Ectodermal cell (in vitro differentiated cells): Measurements from ENCODE around the gene SLC5A5. TPM values are rescaled to one million over a fixed set of nuclear protein-coding genes. Genes with fewer than 3 reads are reported as not detected.

Experiments
- H3K27ac ChIP-seq: 2 replicates; pipeline ENCODE4 v1.7.0; 2013; ENCODE audit warnings: mild to moderate bottlenecking, low read depth, low read length; ENCODE audit not compliant: insufficient read depth, poor library complexity, severe bottlenecking
- H3K27me3 ChIP-seq: 2 replicates; pipeline ENCODE4 v1.7.0; 2013; ENCODE audit warnings: mild to moderate bottlenecking, low read length; ENCODE audit not compliant: insufficient read depth, control insufficient read depth, poor library complexity, severe bottlenecking
- H3K36me3 ChIP-seq: one replicate; pipeline ENCODE4 v1.7.0; 2013; ENCODE audit warnings: low read length; ENCODE audit not compliant: control insufficient read depth, insufficient read depth
- H3K4me1 ChIP-seq: one replicate; pipeline ENCODE4 v1.7.0; 2013; ENCODE audit warnings: low read length; ENCODE audit not compliant: control insufficient read depth, insufficient read depth
- H3K4me3 ChIP-seq: 2 replicates; pipeline ENCODE4 v1.7.0; 2013; ENCODE audit warnings: low read depth, low read length, control low read depth; ENCODE audit not compliant: insufficient read depth
- H3K9me3 ChIP-seq: 2 replicates; pipeline ENCODE4 v1.7.0; 2013; ENCODE audit warnings: mild to moderate bottlenecking, low read length, moderate library complexity; ENCODE audit not compliant: control insufficient read depth
- WGBS, 2 experiments: methylation state at CpG; one replicate each; pipeline ENCODE4 v1.1.7; 2013; ENCODE audit warnings: missing lambda C conversion rate in 2 of 2; 5-methylcytosine and 5-hydroxymethylcytosine counted together
- polyA plus RNA-seq, 4 experiments: library from polyadenylated mRNA; stranded (reverse); fragments of 50-300 nt; gene quantifications; one replicate each; pipeline ENCODE4 v1.2.3, GENCODE V29; 2013

Gene SLC5A5
- 0.63 TPM for polyA plus RNA-seq (2013, experiment 1 of 4)
- 0.64 TPM for polyA plus RNA-seq (2013, experiment 2 of 4)
- polyA plus RNA-seq (2013, experiment 3 of 4) = 0.48 TPM
- polyA plus RNA-seq (2013, experiment 4 of 4) = 0.89 TPM

DNA sequence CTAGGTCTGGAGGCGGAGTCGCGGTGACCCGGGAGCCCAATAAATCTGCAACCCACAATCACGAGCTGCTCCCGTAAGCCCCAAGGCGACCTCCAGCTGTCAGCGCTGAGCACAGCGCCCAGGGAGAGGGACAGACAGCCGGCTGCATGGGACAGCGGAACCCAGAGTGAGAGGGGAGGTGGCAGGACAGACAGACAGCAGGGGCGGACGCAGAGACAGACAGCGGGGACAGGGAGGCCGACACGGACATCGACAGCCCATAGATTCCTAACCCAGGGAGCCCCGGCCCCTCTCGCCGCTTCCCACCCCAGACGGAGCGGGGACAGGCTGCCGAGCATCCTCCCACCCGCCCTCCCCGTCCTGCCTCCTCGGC, at the start of gene SLC5A5:
Gene SLC5A5 (plus strand): TSS at position 68 of the 373 bp plus-strand sequence. CDS start 375 bp downstream, outside the sequence.
- no peak within 1 kb of the TSS for H3K4me3 ChIP-seq
- 41 to 45% methylated on average over 26 of the region's 26 CpGs for WGBS, 2 experiments
- H3K4me1 ChIP-seq = no peaks in the 10 kb centered on the region
- no peaks in the 10 kb centered on the region for H3K36me3 ChIP-seq
- peaks cover 32% of the 10 kb centered on the region for H3K27me3 ChIP-seq
- no peaks in the 10 kb centered on the region for H3K9me3 ChIP-seq
- H3K27ac ChIP-seq = no peak within 1 kb of the TSS

DNA sequence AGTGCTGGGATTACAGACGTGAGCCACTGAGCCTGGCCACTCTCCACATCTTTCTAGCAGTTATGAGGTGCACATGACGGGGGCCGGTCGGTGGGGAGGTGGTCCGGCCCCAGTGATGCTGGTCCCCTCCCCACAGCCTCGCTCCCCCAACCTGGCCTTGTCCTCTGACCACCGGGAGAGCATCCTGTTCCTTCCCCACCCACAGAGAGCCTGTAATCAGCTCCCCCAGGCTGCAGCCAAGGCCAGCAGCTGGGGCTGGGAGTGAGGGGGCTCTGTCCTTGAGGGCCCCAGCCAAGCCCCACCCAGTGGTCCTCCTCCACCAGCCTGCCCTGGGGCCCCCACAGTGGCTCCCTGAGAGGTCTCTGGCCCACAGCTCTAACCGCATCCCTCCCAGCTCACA, 47.4 kb upstream of the SLC5A5 start:
- Histone ChIP-seq H3K4me1 (no peaks in the 10 kb centered on the region), H3K27me3 (no peaks in the 10 kb centered on the region), H3K4me3 (no peak overlapping the region), H3K9me3 (no peaks in the 10 kb centered on the region), H3K36me3 (no peaks in the 10 kb centered on the region), H3K27ac (no peak overlapping the region)
- WGBS, 2 experiments = 74 to 75% methylated on average over 8 of the region's 8 CpGs

DNA sequence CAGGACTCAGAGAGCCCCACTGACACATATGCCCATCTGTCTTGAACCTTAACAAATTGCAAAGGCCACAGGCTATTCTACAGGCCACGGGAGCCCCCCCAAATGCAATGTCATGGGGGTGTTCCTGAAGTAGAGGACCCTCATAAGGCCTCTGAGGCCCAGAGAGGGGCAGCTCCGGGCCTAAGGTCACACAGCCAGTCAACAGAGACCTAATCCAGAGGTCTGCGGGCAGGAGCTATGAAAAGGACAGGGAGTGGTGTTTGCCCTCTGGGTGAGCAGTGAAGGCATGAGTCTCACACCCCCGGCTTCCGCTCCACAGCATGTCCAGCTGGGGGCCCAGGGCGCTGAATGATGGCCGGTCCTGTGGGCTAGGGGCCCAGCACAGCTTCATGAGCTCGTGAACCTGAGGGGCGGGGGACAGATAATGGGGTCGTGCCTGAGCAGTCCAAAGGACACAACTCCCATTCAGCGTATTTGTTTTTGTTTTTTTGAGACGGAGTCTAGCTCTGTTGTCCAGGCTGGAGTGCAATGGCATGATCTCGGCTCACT, 45.2 kb upstream of the SLC5A5 start:
- no peaks in the 10 kb centered on the region for H3K9me3 ChIP-seq
- H3K4me3 ChIP-seq = no peak overlapping the region
- 91 to 92% methylated on average over 13 of the region's 13 CpGs for WGBS, 2 experiments
- H3K36me3 ChIP-seq = no peaks in the 10 kb centered on the region
- H3K4me1 ChIP-seq = peaks cover 6% of the 10 kb centered on the region
- H3K27me3 ChIP-seq = peaks cover 6% of the 10 kb centered on the region
- H3K27ac ChIP-seq = no peak overlapping the region

DNA sequence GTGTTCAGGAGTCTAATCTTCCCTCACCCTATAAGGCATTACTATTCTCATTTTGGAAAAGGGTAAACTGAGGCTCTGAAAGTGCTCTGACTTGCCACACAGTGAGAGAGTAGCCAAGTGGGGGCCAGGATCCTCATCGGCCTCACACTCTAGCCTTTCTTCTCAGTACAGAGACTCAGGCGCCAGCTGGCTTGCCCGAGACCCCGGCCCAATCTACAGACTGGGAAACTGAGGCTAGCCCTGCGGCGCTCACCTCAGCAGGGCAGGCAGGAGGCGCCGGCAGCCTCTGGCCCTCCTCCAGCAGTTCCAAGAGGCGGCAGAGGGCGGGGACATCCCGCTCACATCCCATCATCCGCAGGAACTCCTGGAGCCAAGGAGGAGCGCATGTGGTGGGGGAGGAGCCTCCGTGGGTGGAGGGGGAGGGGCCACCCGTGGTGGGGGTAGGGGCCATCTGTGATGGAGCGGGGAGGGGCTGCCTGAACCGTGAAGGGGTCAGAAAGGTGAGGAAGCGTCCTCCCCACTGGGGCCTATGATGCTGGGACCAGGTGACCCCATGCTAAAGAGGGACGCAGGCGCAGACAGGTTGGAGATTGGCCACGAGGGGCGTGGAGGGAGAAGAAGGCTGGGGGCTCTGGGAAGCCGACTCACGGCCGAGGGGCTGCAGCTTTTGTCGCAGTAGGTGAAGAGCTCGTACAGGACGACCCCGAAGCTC, 41.7 kb upstream of the SLC5A5 start:
- WGBS, 2 experiments = 5% methylated on average over 29 of the region's 29 CpGs
- Histone ChIP-seq H3K27me3 (peaks cover 12% of the 10 kb centered on the region), H3K9me3 (no peaks in the 10 kb centered on the region), H3K36me3 (no peaks in the 10 kb centered on the region), H3K4me1 (peaks cover 11% of the 10 kb centered on the region), H3K4me3 (peak overlapping the region; percentile 39), H3K27ac (peak overlapping the region; percentile 76)

DNA sequence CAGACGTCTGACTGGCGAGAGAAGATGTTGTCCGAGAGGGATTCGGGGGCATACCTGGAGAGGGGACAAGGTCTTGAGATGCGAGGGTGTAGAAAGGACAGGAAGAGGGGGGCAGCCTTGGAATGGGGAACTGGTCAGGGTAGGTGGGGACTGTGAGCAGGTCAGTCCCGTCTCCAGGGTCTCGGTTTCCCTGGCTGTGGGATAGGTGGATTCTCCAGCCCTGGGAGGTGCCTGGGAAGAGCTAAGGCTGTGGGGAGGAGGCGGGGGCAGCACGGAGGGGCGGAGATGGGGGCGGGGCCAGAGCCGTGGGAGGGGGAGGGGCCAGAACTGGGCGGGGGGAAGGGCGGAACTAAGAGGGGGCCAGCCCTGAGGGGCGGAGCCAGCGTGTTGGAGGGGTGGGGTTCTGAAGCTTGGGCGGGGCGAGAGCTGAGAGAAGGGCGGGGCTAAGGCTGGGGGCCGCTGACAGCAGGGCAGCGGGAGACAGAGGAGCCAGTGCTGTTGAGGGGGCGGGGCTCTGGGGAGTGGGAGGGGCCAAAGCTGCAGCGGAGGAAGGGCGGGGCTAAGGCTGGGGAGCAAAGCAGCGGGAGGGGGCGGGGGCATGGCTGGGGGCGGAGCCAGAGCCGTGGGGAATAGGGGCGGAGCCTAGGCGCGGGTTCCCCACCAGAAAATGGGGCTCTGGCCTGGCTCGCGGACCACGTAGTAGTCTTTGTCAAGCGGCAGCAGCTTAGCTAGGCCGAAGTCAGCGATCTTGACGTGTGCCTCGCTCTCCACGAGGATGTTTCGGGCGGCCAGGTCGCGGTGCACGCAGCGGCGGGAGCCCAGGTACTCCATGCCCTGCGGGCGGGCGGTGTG, 41.0 kb upstream of the SLC5A5 start:
- peaks cover 12% of the 10 kb centered on the region for H3K27me3 ChIP-seq
- 16 to 20% methylated on average over 50 of the region's 50 CpGs for WGBS, 2 experiments
- H3K9me3 ChIP-seq = no peaks in the 10 kb centered on the region
- H3K36me3 ChIP-seq = no peaks in the 10 kb centered on the region
- H3K4me1 ChIP-seq = peaks cover 14% of the 10 kb centered on the region
- peak overlapping the region; percentile 76 for H3K27ac ChIP-seq
- peak overlapping the region; percentile 39 for H3K4me3 ChIP-seq

DNA sequence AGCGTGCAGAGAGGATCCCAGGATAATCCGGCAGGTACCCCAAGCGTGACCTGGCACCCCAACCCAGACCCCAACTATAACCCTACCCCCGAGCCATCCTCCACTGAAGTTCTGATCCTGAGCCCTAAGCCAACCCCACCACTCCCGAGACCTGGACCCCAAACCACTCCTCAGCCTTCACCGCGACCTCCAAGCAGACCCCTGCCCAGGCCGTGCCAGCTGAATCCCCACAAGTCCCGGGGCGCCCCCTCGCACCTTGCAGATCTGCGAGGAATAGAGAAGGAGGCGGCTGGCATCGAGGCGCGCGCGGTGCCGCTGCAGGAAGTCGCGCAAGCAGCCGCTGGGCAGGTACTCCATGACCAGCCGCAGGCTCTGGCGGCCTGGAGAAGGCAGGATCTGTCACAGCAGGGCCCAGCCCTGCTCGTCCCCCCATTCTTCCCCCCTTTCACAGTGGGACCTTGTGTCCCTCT, 40.3 kb upstream of the SLC5A5 start:
- H3K27ac ChIP-seq = no peak overlapping the region
- peaks cover 14% of the 10 kb centered on the region for H3K4me1 ChIP-seq
- peaks cover 12% of the 10 kb centered on the region for H3K27me3 ChIP-seq
- WGBS, 2 experiments = 63 to 66% methylated on average over 25 of the region's 25 CpGs
- H3K36me3 ChIP-seq = no peaks in the 10 kb centered on the region
- H3K4me3 ChIP-seq = peak overlapping the region; percentile 29
- H3K9me3 ChIP-seq = no peaks in the 10 kb centered on the region

DNA sequence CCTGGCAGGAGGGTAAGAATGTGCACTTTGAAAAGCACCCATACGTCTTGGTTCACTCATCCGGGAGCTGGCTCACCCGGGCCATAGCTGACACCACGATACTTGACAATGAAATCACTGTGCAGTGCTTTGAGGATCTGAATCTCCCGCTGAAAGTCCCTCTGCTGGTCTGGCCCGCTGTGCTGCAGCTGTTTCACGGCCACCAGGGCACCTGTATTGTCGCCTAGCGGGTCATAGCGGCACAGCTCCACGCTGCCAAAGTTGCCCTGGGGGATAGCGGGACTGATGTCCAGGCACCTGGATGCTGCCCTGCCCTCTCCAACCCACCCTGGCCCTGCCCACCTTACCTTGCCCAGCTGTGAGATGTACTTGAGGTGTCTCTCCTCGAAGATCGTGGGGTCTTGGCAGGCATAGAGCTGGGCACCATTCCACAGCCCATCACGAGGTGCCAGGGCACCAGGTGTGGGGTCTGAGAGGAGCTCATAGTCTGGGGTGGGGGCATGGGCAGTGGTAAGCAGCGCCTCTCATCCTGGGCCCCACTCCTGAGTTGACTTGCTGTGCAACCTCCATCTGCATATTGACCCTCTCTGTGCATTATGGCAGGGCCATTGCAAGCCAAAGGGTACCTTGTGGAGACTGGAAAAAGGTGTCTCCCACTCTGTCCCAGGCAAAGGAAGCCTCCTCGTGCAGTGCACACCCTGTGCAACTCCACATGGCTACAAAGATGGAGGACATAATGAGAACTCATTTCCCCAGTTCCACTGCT, 39.1 kb upstream of the SLC5A5 start:
- no peaks in the 10 kb centered on the region for H3K9me3 ChIP-seq
- H3K27me3 ChIP-seq = peaks cover 12% of the 10 kb centered on the region
- peaks cover 14% of the 10 kb centered on the region for H3K4me1 ChIP-seq
- H3K36me3 ChIP-seq = no peaks in the 10 kb centered on the region
- WGBS, 2 experiments = 92 to 93% methylated on average over 17 of the region's 17 CpGs
- no peak overlapping the region for H3K4me3 ChIP-seq
- no peak overlapping the region for H3K27ac ChIP-seq

DNA sequence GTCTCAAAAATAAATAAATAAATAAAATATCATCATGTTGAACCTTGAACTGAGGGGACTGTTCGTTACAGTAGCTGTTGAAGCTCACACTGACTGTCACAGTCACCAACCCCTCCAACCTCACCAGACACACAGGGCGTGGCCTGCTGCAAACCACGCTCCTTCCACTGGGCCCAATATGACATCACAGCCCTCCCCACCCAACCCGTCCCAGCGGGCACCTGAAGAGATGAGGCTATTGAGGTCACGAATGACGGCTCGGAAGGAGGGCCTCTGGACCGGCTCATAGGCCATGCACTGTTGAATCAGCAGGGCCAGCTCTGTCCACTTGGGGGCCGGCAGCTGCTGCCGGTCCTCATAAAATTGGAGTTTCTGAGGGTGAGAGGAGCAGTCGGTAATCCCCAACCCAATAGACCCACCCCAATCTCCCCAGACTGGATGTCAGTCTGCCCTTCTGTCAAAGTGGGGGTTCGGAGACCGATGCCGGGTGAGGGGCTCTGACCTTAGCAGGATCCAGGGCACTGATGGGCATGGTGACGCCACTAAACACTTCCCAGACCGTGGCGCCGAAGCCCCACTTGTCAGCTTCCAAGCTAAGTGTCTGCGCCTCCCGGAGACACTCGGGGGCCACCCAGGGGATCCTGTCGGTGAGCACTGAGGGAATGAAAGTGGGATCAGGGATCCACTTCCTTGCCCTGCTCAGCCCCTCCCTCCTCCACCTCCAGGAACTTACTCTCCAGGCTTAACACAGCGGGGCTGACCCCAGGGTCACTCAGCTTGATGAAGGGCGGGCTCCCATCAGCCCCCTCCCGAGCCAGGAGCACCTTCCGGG, 37.2 kb upstream of the SLC5A5 start:
- Histone ChIP-seq H3K27me3 (peaks cover 18% of the 10 kb centered on the region), H3K36me3 (no peaks in the 10 kb centered on the region), H3K4me1 (peaks cover 14% of the 10 kb centered on the region), H3K4me3 (no peak overlapping the region), H3K27ac (no peak overlapping the region), H3K9me3 (no peaks in the 10 kb centered on the region)
- WGBS, 2 experiments = 68 to 70% methylated on average over 27 of the region's 27 CpGs
